Activated CD4-positive, alpha-beta memory T cell treated with anti-CD3 and anti-CD28 coated beads, Interleukin-2, amount 10 ng/mL, durations not matched to agents 7 days and 5 days (primary cell): Measurements from ENCODE around the gene FARS2. TPM values are rescaled to one million over a fixed set of nuclear protein-coding genes. Genes with fewer than 3 reads are reported as not detected.
"Not testable (repeated sequence)": the region's sequence is repeated elsewhere in the genome, so short reads cannot be mapped to it uniquely, and the experiment has no call there.

Experiments
- CTCF ChIA-PET: fragments of 350-600 bp; sonication (Branson Sonifier 250); formaldehyde crosslinking; loops from one replicate; lab custom pipeline; 2021; ENCODE audit warnings: antibody characterized with exemption, inconsistent platforms; lab: Charles Lee
- POLR2A ChIA-PET: fragments of 350-600 bp; sonication (Branson Sonifier 250); formaldehyde crosslinking; loops from one replicate; lab custom pipeline; 2021; ENCODE audit warnings: antibody characterized with exemption; lab: Charles Lee
- DNase-seq: peaks from one replicate; pipeline ENCODE4 v3.0.0-alpha.2; 2020
- H3K27ac Mint-ChIP-seq: one replicate; pipeline ENCODE4 v1.8.0; 2021; ENCODE audit warnings: mild to moderate bottlenecking, mixed read lengths
- H3K27me3 Mint-ChIP-seq: one replicate; pipeline ENCODE4 v1.8.0; 2021; ENCODE audit warnings: mixed read lengths
- H3K36me3 Mint-ChIP-seq: one replicate; pipeline ENCODE4 v1.8.0; 2021; ENCODE audit warnings: low read depth, mixed read lengths
- H3K4me1 Mint-ChIP-seq: one replicate; pipeline ENCODE4 v1.8.0; 2021; ENCODE audit warnings: mixed read lengths
- H3K4me3 Mint-ChIP-seq: one replicate; pipeline ENCODE4 v1.8.0; 2021; ENCODE audit warnings: mild to moderate bottlenecking, mixed read lengths
- H3K9me3 Mint-ChIP-seq: one replicate; pipeline ENCODE4 v1.8.0; 2021; ENCODE audit warnings: mixed read lengths
- total RNA-seq, 2 experiments: library from RNA; stranded (reverse); gene quantifications; one replicate each; pipeline ENCODE4 v1.2.3, GENCODE V29; 2021

The FARS2 gene
- total RNA-seq, 2 experiments from 2014 or later, result 17.6 to 18.7 TPM

DNA sequence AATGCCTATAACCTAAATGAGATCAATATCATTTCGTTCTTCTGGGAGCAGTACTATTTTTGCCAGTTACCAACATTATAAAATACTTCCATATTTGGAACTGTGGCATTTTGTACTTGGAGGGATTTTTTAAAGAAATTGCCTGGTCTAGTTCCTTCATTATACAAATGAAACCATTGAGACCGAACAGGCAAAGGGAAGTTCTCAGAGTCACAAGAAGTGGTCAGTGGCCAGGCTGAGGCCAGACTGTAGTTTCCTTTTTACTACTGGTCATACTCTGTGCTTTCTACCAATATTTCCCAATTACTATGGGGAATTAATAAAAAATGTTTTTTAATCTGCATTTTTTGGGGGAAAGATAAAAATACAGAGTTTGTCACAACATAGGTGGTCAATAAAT, 413.4 kb downstream of the FARS2 start:
- ChIA-PET CTCF (no interaction called here), POLR2A (no interaction called here)
- DNase-seq, result no peak
- no peaks in the 10 kb centered on the region for H3K27me3 Mint-ChIP-seq
- peaks cover 4% of the 10 kb centered on the region for H3K36me3 Mint-ChIP-seq
- H3K27ac Mint-ChIP-seq, result no peak overlapping the region
- H3K9me3 Mint-ChIP-seq, result no peaks in the 10 kb centered on the region
- H3K4me1 Mint-ChIP-seq, result peaks cover 11% of the 10 kb centered on the region
- no peak overlapping the region for H3K4me3 Mint-ChIP-seq

DNA sequence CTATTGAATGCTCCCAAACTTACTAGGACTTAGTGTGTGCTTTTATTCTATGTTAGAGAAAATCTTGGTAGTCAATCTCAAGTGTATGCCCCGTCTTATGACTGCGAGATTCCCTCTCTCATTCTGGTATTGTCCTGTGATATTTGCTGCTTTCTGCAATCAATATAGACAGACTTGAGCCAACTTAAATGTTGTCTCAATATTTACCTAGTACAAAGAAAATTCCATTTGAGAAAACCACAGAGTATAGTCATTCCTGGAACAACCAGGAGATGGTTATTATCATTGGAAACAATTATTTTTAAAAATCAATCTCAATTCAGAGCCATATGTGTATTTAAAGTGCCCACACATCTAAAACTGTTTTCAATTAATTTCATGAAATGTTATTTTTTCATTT, 415.4 kb downstream of the FARS2 start:
- ChIA-PET POLR2A (no interaction called here), CTCF (no interaction called here)
- H3K27me3 Mint-ChIP-seq, result no peaks in the 10 kb centered on the region
- no peak for DNase-seq
- H3K27ac Mint-ChIP-seq, result no peak overlapping the region
- H3K4me1 Mint-ChIP-seq, result peaks cover 5% of the 10 kb centered on the region
- no peaks in the 10 kb centered on the region for H3K9me3 Mint-ChIP-seq
- H3K4me3 Mint-ChIP-seq, result no peak overlapping the region
- peaks cover 2% of the 10 kb centered on the region for H3K36me3 Mint-ChIP-seq

DNA sequence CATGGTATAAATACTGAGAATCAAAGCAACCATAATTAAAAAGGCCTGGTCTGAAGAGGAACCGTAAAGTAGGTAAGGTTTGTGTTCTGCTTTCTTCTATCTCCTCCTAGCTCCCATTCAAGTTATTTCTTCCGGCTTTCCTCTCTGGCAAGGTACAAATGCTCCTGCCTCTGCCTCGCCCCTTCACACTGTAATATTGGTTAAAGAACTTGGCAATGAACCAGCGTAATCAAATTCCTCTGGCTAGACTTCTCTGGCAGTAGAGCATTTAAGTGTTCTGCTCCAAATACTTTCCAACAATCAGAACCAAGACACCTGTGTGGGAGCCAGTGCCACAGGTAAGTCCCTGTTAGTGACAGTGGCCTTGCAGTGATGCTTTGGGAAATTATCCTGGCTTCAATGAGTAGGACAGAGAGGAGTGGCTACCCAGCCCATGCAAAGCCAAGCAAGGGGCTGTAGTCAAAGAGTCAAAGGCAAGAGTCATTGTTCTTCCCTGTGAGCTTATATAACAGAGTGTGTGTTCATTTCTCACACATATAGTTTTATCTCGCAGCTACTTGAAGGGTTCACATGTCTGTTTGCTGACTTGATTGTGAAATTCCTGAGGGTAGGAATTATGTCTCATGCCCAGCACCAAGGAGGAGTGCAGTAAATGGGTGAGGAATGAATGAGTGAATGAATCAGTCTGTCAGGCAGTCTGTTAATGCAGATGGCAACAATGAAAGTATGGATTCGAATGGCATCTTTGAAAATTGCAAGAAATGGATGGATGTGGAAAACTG, 416.1 kb downstream of the FARS2 start:
- DNase-seq, result no peak
- Mint-ChIP-seq H3K36me3 (no peaks in the 10 kb centered on the region), H3K4me3 (no peak overlapping the region), H3K27ac (no peak overlapping the region), H3K27me3 (no peaks in the 10 kb centered on the region), H3K9me3 (no peaks in the 10 kb centered on the region), H3K4me1 (peaks cover 3% of the 10 kb centered on the region)
- POLR2A ChIA-PET, result no interaction called here
- CTCF ChIA-PET, result no interaction called here

DNA sequence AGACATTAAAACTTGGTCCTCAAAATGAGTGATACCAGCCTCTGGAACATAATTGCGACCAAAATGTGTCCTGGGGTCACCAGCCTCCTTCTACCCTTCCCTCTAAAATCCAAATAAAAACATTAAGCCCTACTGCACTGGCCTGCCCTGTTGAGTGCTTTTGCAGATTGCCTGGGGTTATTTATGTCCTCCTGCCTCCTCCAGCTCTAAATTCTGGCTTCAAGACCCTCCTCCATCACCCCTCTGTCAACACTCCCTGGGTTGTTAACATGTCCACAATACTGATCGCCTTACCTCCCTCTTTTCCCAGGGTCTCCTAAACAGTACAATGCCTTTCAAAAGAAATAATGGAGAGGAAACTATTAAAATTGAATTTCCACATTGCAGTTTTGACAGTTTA, 418.0 kb downstream of the FARS2 start:
- Mint-ChIP-seq H3K4me1 (peaks cover 3% of the 10 kb centered on the region), H3K4me3 (no peak overlapping the region), H3K9me3 (peaks cover 2% of the 10 kb centered on the region), H3K36me3 (peaks cover 3% of the 10 kb centered on the region), H3K27me3 (no peaks in the 10 kb centered on the region), H3K27ac (no peak overlapping the region)
- no peak for DNase-seq
- CTCF ChIA-PET, result no interaction called here
- POLR2A ChIA-PET, result no interaction called here

DNA sequence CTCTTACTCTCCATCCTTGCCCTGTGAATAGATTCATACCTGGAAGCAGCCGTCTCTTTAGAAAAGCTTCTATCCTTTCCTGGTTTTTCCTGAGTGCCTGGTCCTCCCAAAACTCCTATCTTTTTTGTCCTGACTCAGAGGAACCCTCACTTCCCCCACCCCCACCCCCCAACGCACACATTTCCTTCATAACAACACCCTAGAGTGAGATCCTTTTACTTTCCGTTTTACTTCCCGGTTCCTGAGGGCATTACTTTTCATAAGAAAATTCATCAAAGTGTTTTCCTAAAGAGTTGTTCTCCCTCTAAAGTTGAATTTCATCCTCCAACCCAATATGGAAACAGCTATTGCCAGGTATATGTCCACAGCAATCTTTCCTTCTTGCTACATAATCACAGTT, 418.4 kb downstream of the FARS2 start:
- Mint-ChIP-seq H3K4me1 (peaks cover 3% of the 10 kb centered on the region), H3K27me3 (no peaks in the 10 kb centered on the region), H3K27ac (no peak overlapping the region), H3K36me3 (peaks cover 5% of the 10 kb centered on the region), H3K4me3 (no peak overlapping the region), H3K9me3 (peaks cover 2% of the 10 kb centered on the region)
- ChIA-PET CTCF (no interaction called here), POLR2A (no interaction called here)
- DNase-seq, result no peak

DNA sequence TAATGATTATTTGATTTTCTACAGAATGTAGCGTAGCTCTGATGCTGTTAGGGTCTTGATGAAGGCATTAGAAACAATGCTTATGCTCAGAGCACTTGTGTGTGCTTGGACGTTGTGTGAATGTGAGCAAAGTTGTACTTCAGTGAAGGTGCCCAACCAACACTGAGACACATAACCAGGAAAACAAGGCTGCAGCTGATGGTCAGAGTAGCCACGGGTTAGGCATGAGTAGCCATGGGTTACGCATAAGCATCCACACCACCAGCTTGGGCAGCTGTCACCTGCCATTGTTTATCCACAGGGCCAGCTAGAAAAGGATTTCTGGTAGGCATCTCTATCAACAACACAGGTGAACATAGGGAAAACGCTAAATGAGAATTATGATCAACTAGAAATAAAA, 418.8 kb downstream of the FARS2 start:
- Mint-ChIP-seq H3K27me3 (no peaks in the 10 kb centered on the region), H3K9me3 (peaks cover 2% of the 10 kb centered on the region), H3K27ac (no peak overlapping the region), H3K4me3 (no peak overlapping the region), H3K36me3 (peaks cover 6% of the 10 kb centered on the region), H3K4me1 (peaks cover 3% of the 10 kb centered on the region)
- ChIA-PET CTCF (interaction anchor here (0.9 kb wide), 1 partner anchor 31 kb away, joined by 4 read pairs; no protein-coding TSS in a partner anchor), POLR2A (no interaction called here)
- no peak for DNase-seq

DNA sequence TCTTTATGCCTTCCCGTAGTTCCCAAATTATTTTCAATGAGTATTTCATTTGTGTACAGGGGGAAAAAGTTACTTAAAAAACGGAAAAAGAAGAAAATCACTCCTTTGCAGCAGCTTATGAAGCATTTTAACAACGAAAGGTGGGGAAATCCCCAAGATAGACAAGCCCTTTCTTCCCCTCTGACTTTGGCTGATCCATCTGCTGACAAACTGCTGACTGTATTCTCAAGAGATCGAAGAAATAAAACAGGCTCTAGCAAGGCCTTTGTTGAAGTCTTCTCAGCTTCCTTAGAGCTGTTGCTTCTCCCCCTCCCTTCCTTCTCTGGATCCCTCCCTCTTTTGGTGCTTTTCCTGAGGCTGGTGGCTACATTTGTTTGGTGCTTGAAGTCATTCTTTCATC, 420.2 kb downstream of the FARS2 start:
- CTCF ChIA-PET, result no interaction called here
- no peak for DNase-seq
- Mint-ChIP-seq H3K4me1 (peaks cover 3% of the 10 kb centered on the region), H3K27ac (no peak overlapping the region), H3K27me3 (no peaks in the 10 kb centered on the region), H3K36me3 (peaks cover 9% of the 10 kb centered on the region), H3K4me3 (no peak overlapping the region), H3K9me3 (peaks cover 2% of the 10 kb centered on the region)
- POLR2A ChIA-PET, result interaction anchor here (0.8 kb wide), 1 partner anchor 14 kb away, joined by 3 read pairs; no protein-coding TSS in a partner anchor

DNA sequence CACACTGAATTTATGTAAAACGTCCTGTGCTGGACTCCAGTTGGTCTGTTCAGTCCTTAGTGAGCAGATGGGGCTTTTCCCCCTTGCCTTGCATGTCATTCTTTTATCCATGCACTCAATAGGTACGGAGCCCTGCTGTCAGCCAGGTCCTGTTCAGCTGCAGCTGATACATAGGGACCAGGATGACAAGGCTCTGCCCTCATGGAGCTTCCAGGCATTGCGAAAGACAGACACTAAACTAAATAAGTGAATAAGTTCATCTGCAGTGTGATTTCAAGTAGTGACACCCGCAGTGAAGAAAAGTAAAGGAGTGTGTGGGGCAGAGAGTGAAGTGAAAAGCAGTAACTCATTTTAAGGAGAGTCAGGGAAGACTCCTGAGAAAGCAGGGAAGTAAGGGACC, 421.2 kb downstream of the FARS2 start:
- peaks cover 2% of the 10 kb centered on the region for H3K9me3 Mint-ChIP-seq
- CTCF ChIA-PET, result no interaction called here
- no peak for DNase-seq
- H3K27ac Mint-ChIP-seq, result no peak overlapping the region
- peaks cover 9% of the 10 kb centered on the region for H3K36me3 Mint-ChIP-seq
- peaks cover 3% of the 10 kb centered on the region for H3K4me1 Mint-ChIP-seq
- no peaks in the 10 kb centered on the region for H3K27me3 Mint-ChIP-seq
- H3K4me3 Mint-ChIP-seq, result no peak overlapping the region
- POLR2A ChIA-PET, result no interaction called here

DNA sequence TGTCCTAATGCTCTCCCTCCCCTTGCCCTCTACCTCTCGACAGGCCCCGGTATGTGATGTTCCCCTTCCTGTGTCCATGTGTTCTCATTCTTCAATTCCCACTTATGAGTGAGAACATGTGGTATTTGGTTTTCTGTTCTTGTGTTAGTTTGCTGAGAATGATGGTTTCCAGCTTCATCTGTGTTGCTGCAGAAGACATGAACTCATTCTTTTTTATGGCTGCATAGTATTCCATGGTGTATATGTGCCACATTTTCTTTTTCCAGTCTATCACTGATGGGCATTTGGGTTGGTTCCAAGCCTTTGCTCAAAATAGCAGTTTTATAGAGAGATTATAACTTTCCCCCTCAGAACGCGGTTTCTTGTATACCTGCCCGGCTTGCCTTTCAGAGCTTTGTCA, 422.4 kb downstream of the FARS2 start:
- H3K9me3 Mint-ChIP-seq, H3K4me1 Mint-ChIP-seq, CTCF ChIA-PET, H3K36me3 Mint-ChIP-seq, POLR2A ChIA-PET, H3K27ac Mint-ChIP-seq, DNase-seq, H3K4me3 Mint-ChIP-seq, H3K27me3 Mint-ChIP-seq: not testable (repeated sequence)

DNA sequence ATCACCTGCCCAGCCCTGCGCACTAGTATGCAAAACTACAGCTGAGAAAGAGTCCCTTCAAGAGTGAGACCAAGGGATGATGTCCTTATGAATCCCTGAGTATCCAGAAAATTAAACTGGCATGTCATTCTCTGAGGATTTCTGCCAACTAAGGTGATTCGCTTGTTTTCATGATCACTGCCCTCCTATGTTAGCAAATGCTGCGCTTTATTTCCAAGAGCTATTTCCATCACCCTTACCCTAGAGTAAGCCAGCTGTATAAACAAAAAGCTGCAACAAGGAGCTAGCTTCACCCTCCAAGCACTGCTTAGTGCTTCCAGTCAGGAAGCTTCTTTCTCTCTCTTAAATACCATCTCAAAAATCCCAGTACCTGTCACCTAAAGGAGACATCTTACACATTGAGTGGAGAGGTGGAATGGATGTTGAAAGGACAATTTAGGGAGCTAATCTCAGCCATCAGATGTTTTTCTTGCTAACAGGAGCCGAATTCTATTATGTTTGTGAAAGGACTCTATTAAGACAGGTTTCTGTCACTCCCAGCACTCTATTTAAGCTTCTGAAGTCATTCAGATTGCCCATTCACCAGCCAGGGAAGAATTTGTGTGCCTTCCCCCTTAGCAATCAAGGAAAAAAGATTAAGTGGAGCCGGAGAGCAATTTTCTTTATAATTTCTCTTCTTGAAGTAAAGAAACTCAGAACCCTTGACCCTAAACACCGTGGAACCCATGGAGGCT, 423.2 kb downstream of the FARS2 start:
- Mint-ChIP-seq H3K4me1 (peaks cover 3% of the 10 kb centered on the region), H3K9me3 (peaks cover 2% of the 10 kb centered on the region), H3K36me3 (peaks cover 9% of the 10 kb centered on the region), H3K4me3 (no peak overlapping the region), H3K27ac (no peak overlapping the region), H3K27me3 (no peaks in the 10 kb centered on the region)
- DNase-seq, result no peak
- ChIA-PET CTCF (no interaction called here), POLR2A (no interaction called here)

DNA sequence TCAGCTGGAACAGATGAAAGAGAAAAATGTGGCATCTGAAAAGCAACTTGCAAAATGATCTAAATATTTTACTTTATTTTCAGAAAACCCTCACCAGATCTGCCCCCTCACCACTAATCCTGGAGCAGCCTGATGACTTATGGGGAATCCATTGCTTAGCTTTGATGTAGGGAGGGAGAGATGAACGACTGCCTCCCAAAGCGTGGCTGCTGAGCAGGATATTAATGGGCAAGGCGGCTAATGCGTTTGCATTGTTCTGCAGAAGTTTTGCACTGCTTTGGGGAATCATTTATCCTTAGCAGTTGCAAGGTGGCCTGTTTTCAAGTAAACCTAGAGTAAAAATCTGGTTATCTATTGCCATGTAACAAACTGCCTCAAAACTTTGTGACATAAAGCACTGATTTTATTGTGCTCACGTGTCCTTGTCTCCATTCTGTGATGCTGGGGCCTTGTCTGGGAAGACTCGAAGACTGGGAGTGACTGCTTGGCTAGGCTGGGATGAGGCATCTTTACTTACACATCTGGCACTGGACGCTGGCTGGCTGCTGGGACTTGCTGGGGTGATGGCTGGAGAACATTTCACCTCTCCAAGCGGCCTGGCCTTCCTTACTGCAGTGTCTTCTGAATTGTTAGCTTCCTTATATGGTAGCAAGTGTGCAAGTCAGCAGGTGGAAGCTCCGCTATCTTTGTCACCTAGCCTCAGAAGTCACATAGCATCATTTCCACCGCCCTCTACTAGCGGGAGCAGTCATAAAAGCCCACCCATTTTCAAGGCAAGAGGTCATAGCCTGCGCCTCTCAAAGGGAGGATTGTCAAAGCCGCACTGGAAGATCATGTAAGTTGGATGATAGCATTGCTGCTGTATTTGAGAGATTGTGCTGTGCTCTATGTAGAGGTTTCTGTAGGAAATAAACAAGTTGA, 432.2 kb downstream of the FARS2 start:
- ChIA-PET CTCF (no interaction called here), POLR2A (no interaction called here)
- peaks cover 2% of the 10 kb centered on the region for H3K9me3 Mint-ChIP-seq
- H3K36me3 Mint-ChIP-seq, result no peaks in the 10 kb centered on the region
- no peak for DNase-seq
- H3K4me3 Mint-ChIP-seq, result no peak overlapping the region
- H3K27ac Mint-ChIP-seq, result no peak overlapping the region
- H3K27me3 Mint-ChIP-seq, result no peaks in the 10 kb centered on the region
- H3K4me1 Mint-ChIP-seq, result peaks cover 10% of the 10 kb centered on the region

DNA sequence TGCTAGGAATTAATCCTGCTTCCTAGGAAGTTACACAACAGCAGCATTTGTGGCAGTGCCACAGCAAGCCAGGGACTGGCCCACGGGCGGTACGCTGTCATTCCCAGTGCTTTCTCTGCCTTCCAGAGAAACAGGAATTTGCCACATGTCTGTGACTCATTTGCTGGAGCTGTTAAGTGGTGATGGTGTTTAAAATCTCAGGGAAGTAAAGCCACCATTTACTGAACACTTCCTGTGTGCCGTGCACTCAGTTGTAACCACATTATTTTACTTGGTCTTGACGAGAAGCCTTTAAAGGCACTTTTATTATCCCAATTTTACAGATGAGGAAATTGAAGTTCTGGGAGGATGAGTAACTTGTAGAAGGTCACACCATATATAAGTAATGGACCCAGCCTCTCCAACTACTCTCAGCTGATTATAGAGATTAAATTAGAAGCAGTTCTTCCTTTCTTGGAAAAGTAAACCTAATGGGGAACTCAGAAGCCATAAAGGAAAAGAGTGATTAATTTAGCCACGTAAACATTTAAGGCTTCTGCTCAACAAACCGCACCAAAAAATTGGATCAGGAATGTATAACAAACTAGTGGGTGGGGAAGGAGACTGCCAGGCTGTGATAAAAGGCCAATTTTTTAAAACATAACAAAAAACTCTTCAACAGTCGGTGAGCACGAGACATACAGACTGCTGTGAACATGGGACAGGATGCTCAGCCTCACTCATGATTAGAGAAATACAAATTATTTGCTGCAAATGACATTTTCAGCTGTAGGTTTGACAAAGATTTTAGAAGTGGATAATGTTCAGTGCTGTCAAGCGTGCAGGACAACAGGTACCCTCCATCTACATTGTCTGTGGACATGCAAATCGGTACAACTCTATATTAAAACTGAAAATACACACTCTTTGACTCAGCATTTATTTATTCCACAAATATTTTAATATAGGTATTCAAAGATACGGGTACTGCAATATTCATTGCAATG, 434.2 kb downstream of the FARS2 start:
- Mint-ChIP-seq H3K4me1 (peaks cover 13% of the 10 kb centered on the region), H3K36me3 (no peaks in the 10 kb centered on the region), H3K4me3 (no peak overlapping the region), H3K9me3 (no peaks in the 10 kb centered on the region), H3K27ac (no peak overlapping the region), H3K27me3 (no peaks in the 10 kb centered on the region)
- POLR2A ChIA-PET, result no interaction called here
- CTCF ChIA-PET, result no interaction called here
- DNase-seq, result no peak
